Activated CD4-positive, CD25-positive, alpha-beta regulatory T cell treated with anti-CD3 and anti-CD28 coated beads, Interleukin-2, amount 50 U/mL, for 72 hours (primary cell): Measurements from ENCODE around the gene ITPKB.
"Not testable (repeated sequence)": the region's sequence is repeated elsewhere in the genome, so short reads cannot be mapped to it uniquely, and the experiment has no call there.

ENCODE experiments used
- DNase-seq: peaks from one replicate; pipeline ENCODE4 v3.0.0; 2021

The ITPKB gene

GRCh38 chr1:226730071-226730470 is 9.0 kb downstream of the ITPKB start:
- no peak for DNase-seq

GRCh38 chr1:226728448-226728847 is 10.6 kb downstream of the ITPKB start:
- DNase-seq, result no peak

- DNase-seq, result no peak
Measured at GRCh38 chr1:226725897-226726267, 13.2 kb downstream of the ITPKB start.

GRCh38 chr1:226723657-226724532 is 15.2 kb downstream of the ITPKB start:
- DNase-seq, result no peak

GRCh38 chr1:226722901-226723656 is 16.0 kb downstream of the ITPKB start:
- DNase-seq, result no peak

- no peak for DNase-seq
Measured at GRCh38 chr1:226722240-226722900, 16.7 kb downstream of the ITPKB start.

- DNase-seq, result not testable (repeated sequence)
Measured at GRCh38 chr1:226720574-226720973, 18.5 kb downstream of the ITPKB start.

GRCh38 chr1:226719596-226720387 is 19.3 kb downstream of the ITPKB start:
- DNase-seq, result no peak

- DNase-seq, result no peak
Measured at GRCh38 chr1:226717256-226717909, 21.7 kb downstream of the ITPKB start.

GRCh38 chr1:226716577-226716976 is 22.5 kb downstream of the ITPKB start:
- DNase-seq, result no peak

- no peak for DNase-seq
Measured at GRCh38 chr1:226714148-226714547, 24.9 kb downstream of the ITPKB start.

- DNase-seq, result no peak
Measured at GRCh38 chr1:226712742-226713419, 26.2 kb downstream of the ITPKB start.

- no peak for DNase-seq
Measured at GRCh38 chr1:226711976-226712741, 26.9 kb downstream of the ITPKB start.

GRCh38 chr1:226710501-226710900 is 28.6 kb downstream of the ITPKB start:
- DNase-seq, result no peak

GRCh38 chr1:226709953-226710352 is 29.1 kb downstream of the ITPKB start:
- DNase-seq, result no peak

- DNase-seq, result no peak
Measured at GRCh38 chr1:226708967-226709396, 30.1 kb downstream of the ITPKB start.

- no peak for DNase-seq
Measured at GRCh38 chr1:226708342-226708780, 30.7 kb downstream of the ITPKB start.

GRCh38 chr1:226706684-226707083 is 32.4 kb downstream of the ITPKB start:
- DNase-seq, result no peak

GRCh38 chr1:226704169-226704937 is 34.7 kb downstream of the ITPKB start:
- DNase-seq, result no peak
